ENCODE results near the gene PLEKHG7.

DNA sequence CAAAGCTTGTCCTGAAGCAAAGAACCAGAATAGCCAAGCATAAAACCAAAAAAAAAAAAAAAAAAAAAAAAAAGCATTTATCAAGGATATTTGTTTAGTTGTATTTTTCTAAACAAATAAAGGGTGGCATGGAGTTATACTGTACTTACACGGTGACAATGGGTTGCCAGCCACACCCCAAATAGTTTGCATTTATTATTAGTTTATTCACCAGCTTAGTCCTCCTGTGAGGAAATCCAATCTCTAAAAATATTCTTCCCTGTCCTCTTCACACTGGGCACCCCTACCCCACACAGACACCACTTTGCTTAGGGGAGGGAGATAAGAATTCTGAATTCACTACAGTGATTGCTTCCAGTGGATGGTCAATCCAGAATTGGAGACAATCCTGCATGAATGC is 18.9 kb downstream of the PLEKHG7 start:
- TF ChIP-seq CTCF (conservative IDR thresholded peaks at IDR 0.05) (no peak), ZFX (IDR thresholded peaks at IDR 0.05) (no peak)
